HEK293T (cell line): ENCODE measurements around the gene TMEM190.

Experiments used
- FOXK2 ChIP-seq: fragments of 450-650 bp; IDR thresholded peaks from 2 replicates; pipeline ENCODE4 v1.6.1; 2016; ENCODE audit warnings: mild to moderate bottlenecking
- PKNOX1 ChIP-seq: fragments of 450-650 bp; IDR thresholded peaks from 2 replicates; pipeline ENCODE4 v1.6.1; 2016
- SP1 ChIP-seq: fragments of 450-650 bp; IDR thresholded peaks from 2 replicates; pipeline ENCODE4 v1.6.1; 2017

DNA sequence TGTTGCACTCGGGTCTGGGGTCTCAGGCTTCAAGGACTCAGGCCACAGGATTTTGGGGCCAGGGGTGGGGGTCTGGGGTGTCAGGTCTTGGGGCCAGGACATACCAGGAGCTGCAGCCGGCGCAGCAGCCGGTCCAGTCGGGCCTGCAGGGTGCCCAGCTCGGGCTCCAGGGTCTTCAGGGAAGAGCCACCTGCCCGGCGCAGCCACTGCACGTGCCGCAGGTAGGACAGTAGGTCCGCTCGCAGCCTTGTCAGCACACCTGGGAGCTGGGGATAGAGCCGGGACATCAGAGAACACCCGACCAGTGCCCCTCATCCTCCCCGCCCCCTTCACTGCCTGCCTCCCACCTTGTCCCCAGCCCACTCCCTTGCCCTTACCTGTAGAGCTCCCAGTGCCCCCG, 8.5 kb upstream of the TMEM190 start:
- no peak for TF ChIP-seq SP1
- no peak for TF ChIP-seq PKNOX1
- no peak for TF ChIP-seq FOXK2
